Activated CD8-positive, alpha-beta T cell treated with anti-CD3 and anti-CD28 coated beads for 36 hours (primary cell): ENCODE results near the gene ADAMTS2. TPM values are rescaled to one million over a fixed set of nuclear protein-coding genes. Genes with fewer than 3 reads are reported as not detected.

Experiments
- ATAC-seq: fragments of 200-7000 bp; cut with Tn5 transposase; one replicate; pipeline ENCODE4 v1.10.0; 2021; ENCODE audit warnings: mild to moderate bottlenecking, moderate library complexity
- CTCF ChIA-PET: fragments of 350-600 bp; sonication (Branson Sonifier 250); formaldehyde crosslinking; loops from one replicate; lab custom pipeline; 2021; ENCODE audit warnings: antibody characterized with exemption; lab: Charles Lee
- POLR2A ChIA-PET: fragments of 350-600 bp; sonication (Branson Sonifier 250); formaldehyde crosslinking; loops from one replicate; lab custom pipeline; 2021; ENCODE audit warnings: antibody characterized with exemption; lab: Charles Lee
- DNase-seq: peaks from one replicate; pipeline ENCODE4 v3.0.0-alpha.2; 2020
- H3K27ac Mint-ChIP-seq: one replicate; pipeline ENCODE4 v1.8.0; 2021; ENCODE audit warnings: mild to moderate bottlenecking, mixed read lengths
- H3K27me3 Mint-ChIP-seq: one replicate; pipeline ENCODE4 v1.8.0; 2021; ENCODE audit warnings: mixed read lengths
- H3K36me3 Mint-ChIP-seq: one replicate; pipeline ENCODE4 v1.8.0; 2021; ENCODE audit warnings: low read depth, mixed read lengths
- H3K4me1 Mint-ChIP-seq: one replicate; pipeline ENCODE4 v1.8.0; 2021; ENCODE audit warnings: low read depth, mixed read lengths
- H3K4me3 Mint-ChIP-seq: one replicate; pipeline ENCODE4 v1.8.0; 2021; ENCODE audit warnings: mild to moderate bottlenecking, moderate library complexity, mixed read lengths
- H3K9me3 Mint-ChIP-seq: one replicate; pipeline ENCODE4 v1.8.0; 2021; ENCODE audit warnings: mixed read lengths
- CTCF ChIP-seq: fragments of 200-600 bp; IDR thresholded peaks from one replicate; pipeline ENCODE4 v1.8.0; 2022; ENCODE audit warnings: antibody characterized with exemption, mild to moderate bottlenecking
- intact Hi-C: fragments of 100-400 bp; cut with micrococcal nuclease; formaldehyde crosslinking; loops from one replicate; pipeline ENCODE4 v1.10.0; 2022
- total RNA-seq, 2 experiments: library from RNA; stranded (reverse); gene quantifications; one replicate each; pipeline ENCODE4 v1.2.3, GENCODE V29; 2021

ADAMTS2 gene
- total RNA-seq, 2 experiments from 2014 or later, result not detected

GRCh38 chr5:179211068-179211467, 134.2 kb downstream of the ADAMTS2 start:
- intact Hi-C loops, result no loop called here
- Mint-ChIP-seq H3K9me3 (no peaks in the 10 kb centered on the region), H3K27ac (no peak overlapping the region), H3K4me3 (no peak overlapping the region), H3K36me3 (no peaks in the 10 kb centered on the region), H3K4me1 (no peaks in the 10 kb centered on the region), H3K27me3 (no peaks in the 10 kb centered on the region)
- CTCF ChIA-PET, result no interaction called here
- ATAC-seq (no peak), DNase-seq (no peak)
- POLR2A ChIA-PET, result no interaction called here
- no peak for TF ChIP-seq CTCF

DNA sequence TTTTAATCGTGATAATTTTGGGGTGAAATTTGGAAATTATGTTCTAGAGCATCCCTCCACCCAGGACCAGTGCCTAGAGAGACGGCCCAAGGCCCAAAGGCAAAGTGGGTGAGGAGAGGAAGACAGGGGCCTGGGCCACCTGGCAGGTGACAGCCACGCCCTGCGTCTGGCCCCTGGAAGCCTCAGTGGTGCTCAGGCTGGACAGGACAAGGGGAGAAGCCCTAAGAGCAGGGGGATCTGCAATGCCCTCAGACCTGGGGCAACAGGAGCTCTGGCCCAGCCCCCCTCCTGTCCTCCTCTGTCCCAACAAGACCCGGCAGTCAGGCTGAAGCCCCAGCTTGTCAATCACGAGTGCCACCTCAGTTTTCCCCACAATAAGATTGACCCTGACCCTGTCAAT, 134.8 kb downstream of the ADAMTS2 start:
- Mint-ChIP-seq H3K27me3 (no peaks in the 10 kb centered on the region), H3K36me3 (no peaks in the 10 kb centered on the region), H3K4me3 (no peak overlapping the region), H3K9me3 (no peaks in the 10 kb centered on the region), H3K27ac (no peak overlapping the region), H3K4me1 (no peaks in the 10 kb centered on the region)
- POLR2A ChIA-PET, result no interaction called here
- no peak for ATAC-seq
- intact Hi-C loops, result no loop called here
- TF ChIP-seq CTCF, result no peak
- no peak for DNase-seq
- CTCF ChIA-PET, result interaction anchor here (0.6 kb wide), 1 partner anchor 8 kb away, joined by 3 read pairs; no protein-coding TSS in a partner anchor

DNA sequence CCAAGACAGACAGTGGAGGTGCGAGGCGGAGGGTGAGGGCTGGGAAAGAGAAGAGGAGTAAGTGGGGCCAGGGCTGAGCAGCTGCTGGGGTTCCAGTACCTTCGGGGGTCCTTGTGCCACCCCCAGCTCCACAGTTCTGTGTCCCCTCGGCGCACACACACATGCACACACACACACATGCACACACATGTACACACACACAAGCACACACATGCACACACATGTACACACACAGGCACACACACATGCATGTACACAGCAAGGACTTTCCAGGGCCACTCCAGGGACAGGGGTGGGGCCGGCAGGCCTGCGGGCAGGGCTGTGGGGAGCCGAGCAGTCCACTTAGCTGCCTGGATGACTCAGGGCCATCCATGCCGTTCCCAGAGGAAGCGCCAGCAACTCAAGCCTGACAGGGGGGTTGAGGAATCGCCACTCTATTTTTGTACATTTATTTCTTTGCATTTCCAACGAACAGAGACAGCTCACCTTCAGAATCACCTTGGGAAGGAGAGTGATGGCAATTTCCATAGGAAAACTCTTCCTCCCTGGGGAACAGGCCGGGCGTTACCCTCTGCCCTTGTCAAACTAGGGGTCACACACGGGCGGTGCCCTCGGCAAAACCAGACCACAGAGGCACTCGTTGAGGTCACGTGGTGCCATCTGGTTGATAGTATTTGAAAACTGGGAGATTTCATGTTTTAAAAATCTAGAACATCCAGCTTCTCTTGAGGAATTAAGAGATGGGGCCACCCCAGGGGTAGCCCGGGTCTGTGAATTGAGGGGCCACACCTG, 135.7 kb downstream of the ADAMTS2 start:
- DNase-seq (no peak), ATAC-seq (no peak)
- Mint-ChIP-seq H3K4me1 (no peaks in the 10 kb centered on the region), H3K27ac (no peak overlapping the region), H3K4me3 (no peak overlapping the region), H3K27me3 (no peaks in the 10 kb centered on the region), H3K9me3 (no peaks in the 10 kb centered on the region), H3K36me3 (no peaks in the 10 kb centered on the region)
- no peak for TF ChIP-seq CTCF
- intact Hi-C loops, result no loop called here
- POLR2A ChIA-PET, result no interaction called here
- CTCF ChIA-PET, result no interaction called here

GRCh38 chr5:179208706-179209358, 136.4 kb downstream of the ADAMTS2 start:
- H3K27ac Mint-ChIP-seq, result no peak overlapping the region
- CTCF ChIA-PET, result no interaction called here
- DNase-seq, result no peak
- H3K9me3 Mint-ChIP-seq, result no peaks in the 10 kb centered on the region
- TF ChIP-seq CTCF, result no peak
- H3K4me1 Mint-ChIP-seq, result no peaks in the 10 kb centered on the region
- H3K27me3 Mint-ChIP-seq, result no peaks in the 10 kb centered on the region
- H3K36me3 Mint-ChIP-seq, result no peaks in the 10 kb centered on the region
- intact Hi-C loops, result no loop called here
- POLR2A ChIA-PET, result no interaction called here
- H3K4me3 Mint-ChIP-seq, result no peak overlapping the region
- ATAC-seq, result no peak
